ENCODE data around the gene FILIP1L. TPM values are rescaled to one million over a fixed set of nuclear protein-coding genes. Genes with fewer than 3 reads are reported as not detected.

Gene FILIP1L
- total RNA-seq, 1 experiment from 2014 or later, result 15.5 TPM

GRCh38 chr3:100140976-100141375 lies 26.7 kb upstream of the FILIP1L start:
- intact Hi-C loops (cut with micrococcal nuclease; ENCODE audit: unreplicated experiment), result no loop called here
- peaks cover 22% of the 10 kb centered on the region for H3K9me3 Mint-ChIP-seq (ENCODE audit: unreplicated experiment)
- POLR2A ChIA-PET, result no interaction called here

GRCh38 chr3:100136921-100137320 lies 22.6 kb upstream of the FILIP1L start:
- H3K36me3 ChIP-seq (ENCODE audit: control insufficient read depth, insufficient read depth, low read length), result no peaks in the 10 kb centered on the region
- no peak for TF ChIP-seq CTCF (IDR thresholded peaks at IDR 0.05; ENCODE audit: insufficient read depth in 1 of 2, low read depth in 1 of 2, low read length in 1 of 2, severe bottlenecking in 1 of 2, unreplicated experiment in 1 of 2)
- ChIA-PET CTCF (interaction anchor here (1.2 kb wide), 1 partner anchor 117 kb away, joined by 3 read pairs; no protein-coding TSS in a partner anchor), POLR2A (no interaction called here)
- no peaks in the 10 kb centered on the region for H3K9me3 Mint-ChIP-seq (ENCODE audit: unreplicated experiment)
- no peak overlapping the region for H3K27ac Mint-ChIP-seq (ENCODE audit: unreplicated experiment)
- no peaks in the 10 kb centered on the region for H3K4me1 ChIP-seq
- H3K9me3 ChIP-seq, result no peaks in the 10 kb centered on the region
- no peaks in the 10 kb centered on the region for H3K4me1 Mint-ChIP-seq (ENCODE audit: low read depth, unreplicated experiment)
- no peaks in the 10 kb centered on the region for H3K27me3 ChIP-seq (replicated peaks; ENCODE audit: control insufficient read depth, insufficient read depth, low read length)
- H3K4me3 Mint-ChIP-seq (ENCODE audit: unreplicated experiment), result no peak overlapping the region
- no peak for DNase-seq
- no peak overlapping the region for H3K4me3 ChIP-seq (ENCODE audit: low read depth, low read length)
- no peaks in the 10 kb centered on the region for H3K27me3 Mint-ChIP-seq (ENCODE audit: insufficient read depth, unreplicated experiment)
- intact Hi-C loops (cut with micrococcal nuclease; ENCODE audit: unreplicated experiment), result no loop called here
- no TSS peak for BruUV-seq (replicated peaks)
- H3K36me3 Mint-ChIP-seq (ENCODE audit: insufficient read depth, unreplicated experiment), result peaks cover 6% of the 10 kb centered on the region

More at GRCh38 chr3:100140976-100141375, 26.7 kb upstream of the FILIP1L start:
- no peak overlapping the region for H3K4me3 ChIP-seq (ENCODE audit: low read depth, low read length)
- H3K4me1 ChIP-seq, result no peaks in the 10 kb centered on the region
- CTCF ChIA-PET, result no interaction called here
- no peaks in the 10 kb centered on the region for H3K27me3 Mint-ChIP-seq (ENCODE audit: insufficient read depth, unreplicated experiment)
- no peaks in the 10 kb centered on the region for H3K4me1 Mint-ChIP-seq (ENCODE audit: low read depth, unreplicated experiment)
- TF ChIP-seq CTCF (IDR thresholded peaks at IDR 0.05; ENCODE audit: insufficient read depth in 1 of 2, low read depth in 1 of 2, low read length in 1 of 2, severe bottlenecking in 1 of 2, unreplicated experiment in 1 of 2), result no peak
- no peak overlapping the region for H3K27ac Mint-ChIP-seq (ENCODE audit: unreplicated experiment)
- H3K9me3 ChIP-seq, result 0 out of 2 replicates have a peak, but pooled peaks cover 9% of the 10 kb centered on the region
- H3K36me3 Mint-ChIP-seq (ENCODE audit: insufficient read depth, unreplicated experiment), result peaks cover 6% of the 10 kb centered on the region
- no peaks in the 10 kb centered on the region for H3K27me3 ChIP-seq (replicated peaks; ENCODE audit: control insufficient read depth, insufficient read depth, low read length)
- H3K36me3 ChIP-seq (ENCODE audit: control insufficient read depth, insufficient read depth, low read length), result no peaks in the 10 kb centered on the region
- DNase-seq, result no peak
- no peak overlapping the region for H3K4me3 Mint-ChIP-seq (ENCODE audit: unreplicated experiment)
- no TSS peak for BruUV-seq (replicated peaks)

GRCh38 chr3:100131241-100131640 lies 16.9 kb upstream of the FILIP1L start:
- H3K27me3 Mint-ChIP-seq (ENCODE audit: insufficient read depth, unreplicated experiment), result no peaks in the 10 kb centered on the region
- intact Hi-C loops (cut with micrococcal nuclease; ENCODE audit: unreplicated experiment), result no loop called here
- no peaks in the 10 kb centered on the region for H3K27me3 ChIP-seq (replicated peaks; ENCODE audit: control insufficient read depth, insufficient read depth, low read length)
- no peak for TF ChIP-seq CTCF (IDR thresholded peaks at IDR 0.05; ENCODE audit: insufficient read depth in 1 of 2, low read depth in 1 of 2, low read length in 1 of 2, severe bottlenecking in 1 of 2, unreplicated experiment in 1 of 2)
- H3K9me3 Mint-ChIP-seq (ENCODE audit: unreplicated experiment), result no peaks in the 10 kb centered on the region
- H3K4me3 Mint-ChIP-seq (ENCODE audit: unreplicated experiment), result no peak overlapping the region
- ChIA-PET CTCF (no interaction called here), POLR2A (no interaction called here)
- no peak overlapping the region for H3K27ac Mint-ChIP-seq (ENCODE audit: unreplicated experiment)
- no peaks in the 10 kb centered on the region for H3K4me1 Mint-ChIP-seq (ENCODE audit: low read depth, unreplicated experiment)
- H3K4me3 ChIP-seq (ENCODE audit: low read depth, low read length), result no peak overlapping the region
- BruUV-seq (replicated peaks), result no TSS peak
- H3K4me1 ChIP-seq, result no peaks in the 10 kb centered on the region
- no peaks in the 10 kb centered on the region for H3K36me3 ChIP-seq (ENCODE audit: control insufficient read depth, insufficient read depth, low read length)
- H3K9me3 ChIP-seq, result no peaks in the 10 kb centered on the region
- no peaks in the 10 kb centered on the region for H3K36me3 Mint-ChIP-seq (ENCODE audit: insufficient read depth, unreplicated experiment)
- no peak for DNase-seq
